Activated naive CD4-positive, alpha-beta T cell treated with anti-CD3 and anti-CD28 coated beads, Interleukin-2, amount 50 U/mL, for 16 hours (primary cell): Measurements from ENCODE around the gene GOLGA6L25.
"Not testable (repeated sequence)": the region's sequence is repeated elsewhere in the genome, so short reads cannot be mapped to it uniquely, and the experiment has no call there.

Experiments used
- DNase-seq: peaks from one replicate; pipeline ENCODE4 v3.0.0-alpha.2; 2020

The GOLGA6L25 gene, protein sequence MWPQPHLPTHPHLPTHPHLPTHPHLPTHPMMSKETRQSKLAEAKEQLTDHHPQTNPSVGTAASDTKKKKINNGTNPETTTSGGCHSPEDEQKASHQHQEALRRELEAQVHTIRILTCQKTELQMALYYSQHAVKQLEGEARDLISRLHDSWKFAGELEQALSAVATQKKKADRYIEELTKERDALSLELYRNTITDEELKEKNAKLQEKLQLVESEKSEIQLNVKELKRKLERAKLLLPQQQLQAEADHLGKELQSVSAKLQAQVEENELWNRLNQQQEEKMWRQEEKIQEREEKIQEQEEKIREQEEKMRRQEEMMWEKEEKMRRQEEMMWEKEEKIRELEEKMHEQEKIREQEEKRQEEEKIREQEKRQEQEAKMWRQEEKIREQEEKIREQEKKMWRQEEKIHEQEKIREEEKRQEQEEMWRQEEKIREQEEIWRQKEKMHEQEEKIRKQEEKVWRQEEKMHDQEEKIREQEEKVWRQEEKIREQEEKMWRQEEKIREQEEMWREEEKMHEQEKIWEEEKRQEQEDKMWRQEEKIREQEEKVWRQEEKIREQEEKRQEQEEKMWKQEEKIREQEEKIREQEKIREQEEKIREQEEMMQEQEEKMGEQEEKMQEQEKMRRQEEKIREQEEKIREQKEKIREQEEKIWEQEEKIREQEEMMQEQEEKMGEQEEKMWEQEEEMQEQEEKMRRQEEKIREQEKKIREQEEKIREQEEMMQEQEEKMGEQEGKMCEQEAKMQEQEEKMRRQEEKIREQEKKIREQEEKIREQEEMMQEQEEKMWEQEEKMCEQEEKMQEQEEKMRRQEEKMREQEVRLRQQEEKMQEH

DNA sequence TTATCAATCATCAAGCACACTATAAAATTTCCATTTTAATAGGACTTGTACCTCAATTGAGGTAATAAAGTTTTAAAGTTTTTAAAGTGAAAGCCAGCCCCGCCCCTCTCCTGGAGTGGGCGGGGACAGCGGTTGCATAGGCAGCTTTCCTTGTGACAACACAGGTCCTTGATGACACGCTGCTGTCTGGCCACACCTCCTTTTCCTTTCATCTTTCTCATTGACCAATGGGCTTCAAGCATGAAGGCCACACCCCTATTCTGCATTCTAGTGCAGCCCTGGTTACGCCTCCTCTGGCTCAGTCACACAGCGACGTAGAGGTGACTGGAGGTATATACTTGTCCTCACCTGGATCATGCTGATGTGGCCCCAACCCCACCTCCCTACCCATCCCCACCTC lies at the start of gene GOLGA6L25:
Gene GOLGA6L25 (plus strand): TSS at position 301 of the 400 bp plus-strand sequence. CDS start 61 bp downstream, at position 362.
- DNase-seq: not testable (repeated sequence)

DNA sequence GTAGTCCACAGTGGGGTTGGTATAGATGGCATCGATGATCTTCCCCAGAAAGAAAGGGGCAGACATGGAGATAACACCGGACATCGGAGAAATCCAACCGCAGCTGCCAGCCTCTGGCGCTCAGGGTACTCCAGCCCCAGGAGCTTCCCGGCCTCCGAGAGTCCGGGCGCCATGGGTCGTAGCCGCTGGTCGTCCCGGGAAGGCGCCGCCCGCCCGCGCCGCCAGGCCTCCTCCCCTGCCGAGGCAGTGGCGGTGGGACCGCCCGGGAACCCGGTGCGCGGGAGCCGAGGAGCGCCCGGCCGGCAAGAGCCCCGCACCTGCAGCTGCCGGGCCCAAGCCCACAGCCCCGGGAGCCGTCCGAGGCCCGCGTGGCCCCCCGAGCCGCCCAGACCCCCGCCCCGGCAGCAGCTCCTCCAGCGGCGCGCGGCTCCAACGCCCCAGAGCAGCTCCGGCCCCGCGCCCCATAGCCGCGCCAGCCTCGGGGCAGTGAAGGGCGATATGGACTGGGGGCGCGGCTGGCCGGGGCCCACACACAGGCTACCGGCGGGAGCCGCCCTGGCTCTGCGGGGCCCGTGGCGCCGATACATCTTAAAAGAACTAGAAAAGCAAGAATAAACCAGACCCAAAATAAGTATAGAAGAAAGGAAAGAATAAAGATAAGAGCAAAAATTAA lies 45.0 kb upstream of the GOLGA6L25 start:
- DNase-seq: not testable (repeated sequence)

DNA sequence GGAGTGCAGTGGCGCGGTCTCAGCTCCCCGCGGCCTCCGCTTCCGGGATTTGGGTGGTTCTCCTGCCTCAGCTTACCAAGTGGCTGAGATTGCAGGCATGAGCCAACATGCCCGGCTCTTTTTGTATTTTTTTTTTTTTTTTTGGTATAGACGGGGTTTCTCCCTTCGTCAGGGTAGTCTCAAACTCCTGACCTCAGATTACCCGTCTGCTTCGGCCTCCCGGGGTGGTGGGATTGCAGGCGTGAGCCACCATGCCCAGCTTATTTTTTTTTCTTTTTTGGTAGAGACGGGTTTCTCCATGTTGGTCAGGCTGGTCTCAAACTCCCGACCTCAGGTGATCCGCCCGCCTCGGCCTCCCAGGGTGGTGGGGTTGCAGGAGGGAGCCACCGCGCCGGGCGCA lies 39.2 kb upstream of the GOLGA6L25 start:
- not testable (repeated sequence) for DNase-seq

DNA sequence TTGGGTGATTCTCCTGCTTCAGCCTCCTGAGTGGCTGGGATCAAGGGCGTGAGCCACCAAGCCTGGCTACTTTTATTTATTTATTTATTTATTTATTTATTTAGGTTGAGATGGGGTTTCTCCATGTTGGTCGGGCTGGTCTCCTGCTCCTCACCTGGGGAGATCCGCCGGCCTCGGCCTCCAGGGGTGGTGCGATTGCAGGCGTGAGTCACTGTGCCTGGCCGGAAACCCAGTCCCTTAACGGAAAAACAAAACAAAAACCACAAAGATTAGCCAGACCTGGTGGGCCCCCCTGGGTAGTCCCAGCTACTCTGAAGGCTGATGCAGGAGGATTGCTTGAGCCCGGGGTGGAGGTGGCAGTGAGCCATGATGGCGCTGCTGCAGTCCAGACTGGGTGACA lies 38.2 kb upstream of the GOLGA6L25 start:
- DNase-seq: not testable (repeated sequence)

DNA sequence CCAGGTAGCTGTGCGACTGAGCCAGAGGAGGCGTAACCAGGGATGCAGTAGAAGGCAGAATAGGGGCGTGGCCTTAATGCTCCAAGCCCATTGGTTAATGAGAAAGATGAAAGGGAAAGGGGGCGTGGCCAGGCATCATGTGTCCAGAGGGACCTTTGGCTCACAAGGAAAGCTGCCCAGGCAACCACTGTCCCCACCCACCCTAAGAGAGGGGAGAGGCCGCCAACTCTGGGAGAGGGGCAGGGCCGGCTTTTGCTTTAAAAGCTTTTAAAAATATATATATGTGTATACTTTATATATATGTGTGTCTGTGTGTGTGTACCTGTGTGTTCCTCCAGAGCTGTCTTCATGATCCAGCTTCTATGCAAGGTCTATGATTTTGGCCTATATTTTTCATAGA lies 20.4 kb upstream of the GOLGA6L25 start, which contains the start of gene GOLGA8G:
Gene GOLGA8G (minus strand): TSS at position 18 of the 400 bp plus-strand sequence. CDS start 62 bp downstream, outside the sequence.
- not testable (repeated sequence) for DNase-seq

DNA sequence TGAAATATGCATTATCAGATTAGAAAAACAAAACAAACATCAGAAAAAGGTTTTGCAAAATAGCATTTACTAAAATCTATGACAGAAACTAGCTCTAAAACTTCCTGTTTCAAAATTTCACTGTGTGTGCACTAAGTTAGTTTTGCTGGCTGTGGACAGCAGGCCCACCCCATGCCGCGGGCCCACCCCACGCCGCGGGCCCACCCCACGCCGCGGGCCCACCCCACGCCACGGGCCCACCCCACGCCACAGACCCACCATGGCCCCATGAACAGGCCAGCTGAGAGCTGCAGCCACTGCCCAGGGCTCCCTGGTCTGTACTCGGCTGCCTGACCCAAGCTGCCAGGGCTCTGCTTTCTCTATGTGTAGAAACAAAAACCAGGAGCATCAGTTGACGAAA lies 20.0 kb downstream of the GOLGA6L25 start:
- not testable (repeated sequence) for DNase-seq

DNA sequence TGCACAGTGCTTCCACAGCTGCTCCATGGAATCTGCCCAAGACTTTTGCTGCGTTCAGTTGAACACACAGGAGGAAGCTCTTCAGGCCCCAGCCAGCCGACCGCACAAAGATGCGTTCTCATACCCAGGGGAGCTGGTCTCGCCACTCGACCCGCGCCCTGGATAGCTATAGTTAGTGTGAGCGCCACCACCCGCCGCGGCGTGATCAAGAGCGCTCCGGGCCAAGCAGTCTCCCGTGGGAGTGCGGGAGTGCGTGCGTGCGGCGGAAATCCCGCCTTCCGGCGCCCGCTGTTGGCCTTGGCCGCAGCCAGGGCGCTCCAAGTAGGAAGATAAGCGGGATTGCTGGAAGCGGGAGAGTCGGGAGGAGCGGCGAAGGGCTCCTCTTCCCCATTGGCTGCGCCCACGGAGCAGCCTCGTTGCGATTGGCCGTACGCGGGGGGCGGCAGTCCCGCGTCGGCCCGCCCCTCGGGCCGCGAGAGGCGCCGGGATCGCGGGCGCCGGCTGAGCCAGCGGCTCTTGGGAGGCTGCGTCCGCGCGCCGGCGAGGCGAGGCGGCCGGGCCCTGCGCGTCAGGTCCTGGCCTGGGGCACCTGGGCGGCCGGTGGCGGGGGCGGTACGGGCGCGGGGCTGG lies 35.7 kb downstream of the GOLGA6L25 start:
- DNase-seq: not testable (repeated sequence)

DNA sequence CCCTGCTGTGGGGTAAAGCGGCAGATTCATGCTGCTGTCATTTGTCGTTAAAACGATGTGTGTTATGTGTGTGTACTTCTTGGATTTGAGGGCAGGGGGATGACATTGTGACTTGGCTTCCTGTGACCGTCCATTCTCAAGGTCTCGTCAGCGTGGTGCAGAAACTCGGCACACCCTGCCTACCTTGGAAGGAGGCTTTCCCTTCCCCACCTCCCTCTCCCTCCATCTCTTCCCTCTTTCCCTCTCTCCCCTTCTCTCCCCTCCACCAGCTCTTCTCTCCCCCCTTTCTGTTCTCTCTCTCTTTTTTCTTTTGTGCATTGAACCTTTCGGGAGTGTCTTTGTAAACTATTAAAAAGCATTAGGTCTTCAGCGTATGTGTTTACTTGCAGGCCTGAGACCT lies 36.4 kb downstream of the GOLGA6L25 start:
- not testable (repeated sequence) for DNase-seq

DNA sequence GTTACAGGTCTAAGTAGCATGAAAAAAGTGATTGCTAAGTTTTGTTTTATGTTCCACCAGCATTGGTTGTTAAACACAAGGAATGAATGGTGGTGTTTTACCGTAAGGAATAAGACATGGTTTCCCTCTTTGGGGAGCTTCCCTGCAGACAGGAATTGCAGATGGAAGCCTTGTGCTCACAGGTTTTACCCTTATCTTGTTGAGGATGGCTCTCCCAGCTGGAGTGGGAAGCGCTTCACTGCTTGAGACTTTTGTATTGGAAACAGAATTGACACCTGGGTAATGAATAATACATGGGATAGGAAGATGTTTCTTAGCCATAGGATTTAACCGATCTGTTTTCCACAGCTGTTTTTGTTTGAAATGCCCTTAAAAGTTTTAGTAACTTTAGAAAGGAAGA lies 39.0 kb downstream of the GOLGA6L25 start:
- DNase-seq: not testable (repeated sequence)

DNA sequence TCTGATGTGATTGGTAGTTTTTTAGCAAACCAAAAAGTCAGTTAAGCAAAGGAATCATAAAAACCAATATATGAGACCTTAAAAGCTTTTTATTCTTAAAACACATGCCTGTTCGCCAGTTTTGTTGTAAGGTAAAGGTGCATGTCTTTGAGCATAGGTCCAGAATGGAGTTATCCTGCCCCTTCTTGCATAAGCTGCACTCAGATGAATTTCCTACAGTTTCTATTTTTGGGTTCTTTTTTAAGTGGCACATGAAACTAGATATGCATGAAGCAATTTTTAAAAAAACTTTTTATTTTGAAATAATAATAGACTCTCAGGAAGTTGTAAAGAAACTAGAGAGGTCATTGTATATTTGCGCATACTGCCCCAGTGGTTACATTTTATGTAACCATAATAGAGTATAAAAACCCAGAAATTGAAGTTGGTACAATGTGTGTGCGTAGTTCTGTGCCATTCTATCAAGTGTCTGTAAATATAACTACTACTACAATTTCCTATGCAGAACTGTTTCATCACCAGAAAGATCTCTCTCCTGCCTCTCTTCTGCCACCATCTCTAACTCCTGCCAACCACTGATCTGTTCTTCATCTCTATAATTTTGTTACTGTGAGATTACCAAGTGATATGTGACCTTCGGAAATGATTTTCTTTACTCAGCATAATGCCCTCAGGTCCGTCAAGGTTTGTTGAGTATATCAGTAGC lies 40.2 kb downstream of the GOLGA6L25 start:
- DNase-seq: not testable (repeated sequence)

DNA sequence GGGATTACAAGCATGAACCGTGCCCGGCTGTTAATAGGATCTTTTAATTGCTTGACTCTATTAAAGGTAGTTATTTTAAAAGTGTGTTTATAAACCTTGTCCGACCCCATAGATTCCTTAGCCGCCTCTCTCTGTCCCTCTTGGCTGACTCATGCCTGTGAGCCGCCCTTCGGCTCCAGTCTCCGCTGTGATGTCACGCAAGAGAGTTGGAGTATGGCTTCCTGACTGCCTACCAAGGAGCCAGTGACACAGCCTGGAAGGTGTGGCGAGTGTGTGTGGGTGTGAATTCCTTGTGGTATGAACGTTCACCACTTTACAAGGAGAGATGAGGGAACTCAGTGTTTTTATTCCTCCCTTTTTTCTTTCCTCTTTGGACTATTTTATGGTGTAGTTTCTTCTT lies 44.1 kb downstream of the GOLGA6L25 start:
- not testable (repeated sequence) for DNase-seq

DNA sequence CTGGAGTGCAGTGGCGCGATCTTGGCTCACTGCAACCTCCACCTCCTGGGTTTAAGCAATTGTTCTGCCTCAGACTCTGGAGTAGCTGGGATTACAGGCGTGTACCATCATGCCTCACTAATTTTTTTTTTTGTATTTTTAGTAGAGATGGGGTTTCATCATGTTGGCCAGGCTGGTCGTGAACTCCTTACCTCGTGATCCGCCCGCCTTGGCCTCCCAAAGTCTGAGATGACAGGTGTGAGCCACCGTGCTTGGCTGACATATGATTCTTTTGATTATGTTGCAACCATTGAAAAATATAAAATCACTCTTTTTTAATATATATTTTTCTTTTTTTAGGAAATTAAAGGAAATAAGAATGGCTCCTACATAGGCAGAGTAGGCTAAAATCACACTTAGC lies 44.8 kb downstream of the GOLGA6L25 start:
- not testable (repeated sequence) for DNase-seq

DNA sequence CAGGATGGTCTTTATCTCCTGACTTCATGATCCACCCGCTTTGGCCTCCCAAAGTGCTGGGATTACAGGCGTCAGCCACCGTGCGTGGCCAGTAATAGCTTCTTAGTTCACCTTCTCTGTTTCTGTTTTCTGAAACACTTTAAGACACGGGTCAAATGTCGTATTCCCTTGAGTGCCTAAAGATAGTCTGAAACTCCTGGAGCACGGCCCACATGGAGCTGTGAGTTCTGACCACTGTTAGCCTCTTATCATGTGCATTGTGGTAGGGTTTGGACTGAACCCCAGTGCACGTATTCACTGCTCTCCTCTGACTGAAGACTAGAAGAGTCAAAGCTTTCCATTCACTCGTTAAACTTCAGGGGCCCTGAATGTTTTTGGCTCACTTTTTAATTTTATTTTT lies 48.8 kb downstream of the GOLGA6L25 start:
- not testable (repeated sequence) for DNase-seq
